NCI-H446 treated with DMSO at 0.1 percent for 48 hours (cell line): ENCODE measurements around the gene IL12RB2.
"Not testable (repeated sequence)": the region's sequence is repeated elsewhere in the genome, so short reads cannot be mapped to it uniquely, and the experiment has no call there.

Source experiments
- DNase-seq: peaks from one replicate; lab custom pipeline; 2025; lab: John Stamatoyannopoulos, UW

The IL12RB2 gene

GRCh38 chr1:67399199-67399993 is 91.7 kb downstream of the IL12RB2 start:
- no peak for DNase-seq

GRCh38 chr1:67400029-67400786 is 92.5 kb downstream of the IL12RB2 start:
- DNase-seq = not testable (repeated sequence)

- DNase-seq = no peak
Observed at GRCh38 chr1:67401443-67401842, 93.8 kb downstream of the IL12RB2 start.

DNA sequence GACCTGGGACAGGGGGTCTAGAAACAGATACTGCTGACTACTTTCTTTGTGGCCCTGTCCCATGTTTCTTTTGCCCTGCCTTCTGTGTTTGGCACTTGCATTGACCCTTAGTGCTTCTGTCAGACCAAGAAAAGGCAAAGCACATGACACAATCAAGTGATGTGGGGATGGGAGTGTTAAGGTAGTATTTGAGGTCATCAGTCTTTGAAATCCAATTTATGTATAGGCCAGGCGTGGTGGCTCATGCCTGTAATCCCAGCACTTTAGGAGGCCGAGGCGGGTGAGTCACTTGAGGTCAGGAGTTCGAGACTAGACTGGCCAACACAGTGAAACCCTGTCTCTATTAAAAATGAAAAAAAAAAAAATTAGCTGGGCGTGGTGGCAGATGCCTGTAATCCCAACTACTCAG is 96.5 kb downstream of the IL12RB2 start:
- no peak for DNase-seq

- DNase-seq = no peak
Observed at GRCh38 chr1:67405473-67406245, 98.0 kb downstream of the IL12RB2 start.

GRCh38 chr1:67407498-67407897 is 99.8 kb downstream of the IL12RB2 start:
- DNase-seq = no peak

DNA sequence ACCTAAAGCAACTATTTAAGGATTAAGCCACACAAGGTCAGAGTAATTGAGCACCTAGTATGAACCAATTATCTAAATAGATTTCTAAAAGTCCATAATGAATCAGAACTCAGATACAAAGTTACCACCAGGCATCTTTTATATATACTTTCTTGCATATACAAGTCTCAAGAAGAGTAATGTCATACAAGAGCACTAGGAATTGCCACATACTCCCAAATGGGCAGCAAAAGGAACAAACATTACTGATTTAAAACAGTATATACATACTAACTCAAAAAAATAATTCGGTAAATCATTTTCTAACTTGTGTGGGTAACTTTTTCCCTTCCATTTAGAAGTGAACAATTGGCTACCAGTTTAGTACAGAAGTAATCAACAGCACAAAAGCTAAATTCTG is 100.5 kb downstream of the IL12RB2 start:
- DNase-seq = no peak

GRCh38 chr1:67413101-67413500 is 105.4 kb downstream of the IL12RB2 start:
- DNase-seq = not testable (repeated sequence)

DNA sequence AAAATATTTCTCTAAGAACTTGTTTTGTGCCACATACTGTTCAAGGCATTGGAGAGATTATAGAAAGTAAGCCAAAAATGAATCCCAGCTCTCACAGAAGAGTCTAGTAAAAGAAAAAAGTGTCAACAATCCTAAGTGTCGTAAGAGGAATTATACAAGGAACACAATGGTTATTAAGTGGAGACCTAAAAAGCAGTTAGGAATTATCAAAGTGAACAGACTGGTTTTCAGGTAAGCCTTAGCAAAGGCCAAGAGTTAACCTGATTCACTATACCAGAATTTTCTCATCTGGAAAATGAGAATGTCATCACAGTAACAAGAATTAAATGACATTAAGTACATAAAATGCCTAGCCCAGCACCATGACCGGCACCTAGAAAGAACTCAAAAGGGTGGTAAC is 106.9 kb downstream of the IL12RB2 start:
- no peak for DNase-seq

GRCh38 chr1:67415041-67415440 is 107.4 kb downstream of the IL12RB2 start:
- no peak for DNase-seq

GRCh38 chr1:67417733-67418132 is 110.1 kb downstream of the IL12RB2 start:
- DNase-seq = not testable (repeated sequence)

DNA sequence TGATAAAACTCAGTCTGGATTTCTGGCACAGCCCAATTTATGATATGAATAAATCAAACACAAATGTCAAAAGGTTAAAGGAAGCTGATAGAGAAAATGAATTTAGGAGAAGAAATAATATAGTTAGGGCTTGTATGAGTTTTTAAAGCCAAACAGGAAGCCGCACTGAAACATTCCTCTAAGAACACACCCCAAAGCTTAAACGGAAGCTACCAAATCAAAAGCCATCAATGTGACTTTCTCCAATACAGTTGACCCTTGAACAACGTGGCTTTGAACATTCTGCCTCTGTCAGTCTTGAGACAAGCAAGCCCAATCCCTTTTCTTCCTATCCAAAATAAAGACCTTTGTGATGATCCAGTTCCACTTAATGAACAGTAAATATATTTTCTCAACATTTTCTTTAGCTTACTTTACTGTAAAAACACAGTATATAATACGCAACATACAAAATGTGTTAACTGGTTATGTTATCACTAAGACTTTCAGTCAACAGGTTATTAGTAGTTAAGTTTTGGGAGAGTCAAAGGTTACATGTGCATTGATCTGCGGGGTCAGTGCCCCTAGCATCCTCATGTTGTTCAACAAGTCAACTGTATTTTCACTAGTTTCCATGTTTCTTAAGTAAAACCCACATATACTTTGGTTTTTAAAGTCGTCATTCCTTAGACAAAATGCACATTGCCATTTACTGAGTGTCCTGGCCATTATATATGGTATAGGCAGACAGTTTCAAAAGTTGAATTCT is 111.3 kb downstream of the IL12RB2 start:
- DNase-seq = no peak

GRCh38 chr1:67420835-67421492 is 113.3 kb downstream of the IL12RB2 start:
- no peak for DNase-seq

DNA sequence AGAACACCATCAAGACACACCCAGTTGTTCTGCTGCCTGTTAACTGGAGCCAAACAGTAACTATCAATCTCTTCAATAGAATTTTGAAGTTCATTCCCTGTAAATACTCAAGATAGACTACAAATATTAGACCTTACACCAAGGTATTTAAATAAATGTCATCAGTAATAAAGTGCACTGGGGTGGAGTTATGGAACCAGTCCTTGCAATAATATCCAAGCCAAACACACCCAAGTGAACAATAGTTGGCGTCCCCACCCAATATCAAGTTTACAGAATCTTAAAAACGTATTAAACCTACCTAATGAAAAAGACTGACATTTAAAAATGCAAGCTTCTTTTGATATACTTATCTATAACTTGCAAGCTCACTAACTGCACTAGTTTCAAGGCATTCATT is 119.8 kb downstream of the IL12RB2 start:
- no peak for DNase-seq

- no peak for DNase-seq
Observed at GRCh38 chr1:67427947-67428346, 120.3 kb downstream of the IL12RB2 start.

GRCh38 chr1:67429011-67429527 is 121.4 kb downstream of the IL12RB2 start:
- DNase-seq = no peak

- DNase-seq = no peak
Observed at GRCh38 chr1:67429528-67430357, 122.1 kb downstream of the IL12RB2 start.

GRCh38 chr1:67430358-67431155 is 122.9 kb downstream of the IL12RB2 start, which contains the start of gene SERBP1:
TSS of gene SERBP1 (minus strand) at chr1:67430402. CDS start at chr1:67430300, 102 bp downstream.
- peak; percentile 99 for DNase-seq

GRCh38 chr1:67431156-67431765 is 123.6 kb downstream of the IL12RB2 start:
- DNase-seq = no peak
